Esophagus muscularis mucosa (tissue), 4 donors: ENCODE data around the gene EML6.
"Not testable (repeated sequence)": the region's sequence is repeated elsewhere in the genome, so short reads cannot be mapped to it uniquely, and the experiment has no call there.

Experiments used
- CTCF ChIP-seq, 3 experiments: fragments of 200-600 bp in 2 of 3; fragments of 450-650 bp in 1 of 3; sonication (generic) in 2 of 3; IDR thresholded peaks; one replicate each; pipeline ENCODE4 v1.5.1; 2017 to 2019; ENCODE audit warnings: antibody characterized with exemption in 3 of 3, mild to moderate bottlenecking in 2 of 3, moderate library complexity in 1 of 3
- EP300 ChIP-seq: sonication (generic); formaldehyde crosslinking; IDR thresholded peaks from one replicate; pipeline ENCODE4 v1.6.1; 2017; ENCODE audit warnings: antibody characterized with exemption
- POLR2A ChIP-seq: fragments of 450-650 bp; IDR thresholded peaks from one replicate; pipeline ENCODE4 v1.6.1; 2017; ENCODE audit warnings: antibody characterized with exemption, moderate library complexity, mild to moderate bottlenecking, low read depth
- POLR2AphosphoS5 ChIP-seq, 2 donors: sonication (generic); formaldehyde crosslinking; IDR thresholded peaks; one replicate each; pipeline ENCODE4 v1.6.1; 2017; ENCODE audit warnings: antibody characterized with exemption in 2 of 2

GRCh38 chr2:54873236-54873635 is 149.8 kb downstream of the EML6 start:
- not testable (repeated sequence) for TF ChIP-seq CTCF (IDR thresholded peaks at IDR 0.05); EP300; POLR2AphosphoS5 (IDR thresholded peaks at IDR 0.05); POLR2A
